ENCODE data around the gene TTC21B.

TTC21B gene

DNA sequence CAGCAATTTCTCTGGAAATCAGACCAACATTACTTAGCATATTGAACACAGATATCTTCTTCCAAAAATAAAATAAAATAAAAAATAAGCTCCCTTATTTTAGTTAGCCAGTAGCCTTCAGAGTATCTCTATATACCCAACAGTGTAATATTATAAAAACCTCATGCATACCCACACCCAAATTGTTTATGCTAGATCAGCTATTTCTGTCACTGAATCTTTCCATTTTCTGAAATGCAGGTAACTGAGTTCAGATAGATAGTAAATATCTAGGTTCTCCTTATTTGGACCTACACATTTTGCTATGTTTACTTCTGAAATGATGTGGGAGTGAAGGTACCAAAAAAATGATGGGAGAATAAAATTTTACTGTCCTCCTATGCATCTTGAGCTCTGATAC is 39.9 kb downstream of the TTC21B start:
- H3K4me1 ChIP-seq (ENCODE audit: insufficient read depth, low read length), result no peaks in the 10 kb centered on the region
- no peaks in the 10 kb centered on the region for H3K9me3 ChIP-seq (ENCODE audit: insufficient read depth, low read length, severe bottlenecking)
- no peaks in the 10 kb centered on the region for H3K27me3 ChIP-seq (ENCODE audit: insufficient read depth, low read length, poor library complexity)
- no peaks in the 10 kb centered on the region for H4K20me1 ChIP-seq (ENCODE audit: insufficient read depth, low read length)
- no peak overlapping the region for H3K4me2 ChIP-seq (ENCODE audit: insufficient read depth, low read length)
- H3K9ac ChIP-seq (ENCODE audit: low read depth, low read length), result no peak overlapping the region
- H3K27ac ChIP-seq (ENCODE audit: low read length), result no peak overlapping the region
- peaks cover 52% of the 10 kb centered on the region; the same call in 1 of the 2 replicates for H3K36me3 ChIP-seq (ENCODE audit: insufficient read depth, low read length)
- H2AFZ ChIP-seq (ENCODE audit: low read depth, low read length), result no peak overlapping the region
- H3K4me3 ChIP-seq (ENCODE audit: low read depth in 1 of 2, low read length in 2 of 2), result no peak overlapping the region
- H3K79me2 ChIP-seq (ENCODE audit: insufficient read depth, low read length), result no peaks in the 10 kb centered on the region
- ATAC-seq (ENCODE audit: insufficient read depth, low read depth) (no peak), DNase-seq (no peak)
- TF ChIP-seq, protein P1, sequence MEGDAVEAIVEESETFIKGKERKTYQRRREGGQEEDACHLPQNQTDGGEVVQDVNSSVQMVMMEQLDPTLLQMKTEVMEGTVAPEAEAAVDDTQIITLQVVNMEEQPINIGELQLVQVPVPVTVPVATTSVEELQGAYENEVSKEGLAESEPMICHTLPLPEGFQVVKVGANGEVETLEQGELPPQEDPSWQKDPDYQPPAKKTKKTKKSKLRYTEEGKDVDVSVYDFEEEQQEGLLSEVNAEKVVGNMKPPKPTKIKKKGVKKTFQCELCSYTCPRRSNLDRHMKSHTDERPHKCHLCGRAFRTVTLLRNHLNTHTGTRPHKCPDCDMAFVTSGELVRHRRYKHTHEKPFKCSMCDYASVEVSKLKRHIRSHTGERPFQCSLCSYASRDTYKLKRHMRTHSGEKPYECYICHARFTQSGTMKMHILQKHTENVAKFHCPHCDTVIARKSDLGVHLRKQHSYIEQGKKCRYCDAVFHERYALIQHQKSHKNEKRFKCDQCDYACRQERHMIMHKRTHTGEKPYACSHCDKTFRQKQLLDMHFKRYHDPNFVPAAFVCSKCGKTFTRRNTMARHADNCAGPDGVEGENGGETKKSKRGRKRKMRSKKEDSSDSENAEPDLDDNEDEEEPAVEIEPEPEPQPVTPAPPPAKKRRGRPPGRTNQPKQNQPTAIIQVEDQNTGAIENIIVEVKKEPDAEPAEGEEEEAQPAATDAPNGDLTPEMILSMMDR (IDR thresholded peaks at IDR 0.05; ENCODE audit: borderline replicate concordance, extremely low read depth, low read length, poor library complexity, severe bottlenecking), result no peak
- no peak for TF ChIP-seq EZH2 (IDR thresholded peaks at IDR 0.05; ENCODE audit: borderline replicate concordance, low read depth, low read length, severe bottlenecking)

DNA sequence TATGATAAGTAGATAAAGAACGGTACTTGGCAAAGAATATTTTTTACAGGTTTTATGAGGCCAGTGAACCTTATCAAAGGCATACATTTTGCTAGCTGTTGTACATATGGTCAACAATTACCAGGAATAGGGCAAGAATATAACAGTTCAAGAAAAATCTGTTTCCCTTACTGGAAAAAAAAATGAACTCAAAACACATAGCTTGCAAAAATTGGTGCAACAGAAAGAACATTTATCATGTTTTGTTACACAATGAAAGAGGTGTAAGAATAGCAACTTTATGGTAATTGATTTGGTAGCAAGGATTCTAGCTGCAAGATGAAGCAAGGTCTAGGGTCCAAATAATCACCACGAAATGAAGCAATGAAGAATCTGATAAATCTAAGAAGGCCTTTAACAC is 41.6 kb downstream of the TTC21B start:
- no peaks in the 10 kb centered on the region for H3K9me3 ChIP-seq (ENCODE audit: insufficient read depth, low read length, severe bottlenecking)
- ATAC-seq (ENCODE audit: insufficient read depth, low read depth) (no peak), DNase-seq (no peak)
- H3K36me3 ChIP-seq (ENCODE audit: insufficient read depth, low read length), result peaks cover 51% of the 10 kb centered on the region; the same call in 1 of the 2 replicates
- H3K79me2 ChIP-seq (ENCODE audit: insufficient read depth, low read length), result no peaks in the 10 kb centered on the region
- TF ChIP-seq, protein P1 (IDR thresholded peaks at IDR 0.05; ENCODE audit: borderline replicate concordance, extremely low read depth, low read length, poor library complexity, severe bottlenecking), result no peak
- TF ChIP-seq EZH2 (IDR thresholded peaks at IDR 0.05; ENCODE audit: borderline replicate concordance, low read depth, low read length, severe bottlenecking), result no peak
- H3K4me1 ChIP-seq (ENCODE audit: insufficient read depth, low read length), result no peaks in the 10 kb centered on the region
- H3K27me3 ChIP-seq (ENCODE audit: insufficient read depth, low read length, poor library complexity), result no peaks in the 10 kb centered on the region
- H3K4me2 ChIP-seq (ENCODE audit: insufficient read depth, low read length), result no peak overlapping the region
- no peak overlapping the region for H3K27ac ChIP-seq (ENCODE audit: low read length)
- no peaks in the 10 kb centered on the region for H4K20me1 ChIP-seq (ENCODE audit: insufficient read depth, low read length)
- H2AFZ ChIP-seq (ENCODE audit: low read depth, low read length), result no peak overlapping the region
- no peak overlapping the region for H3K4me3 ChIP-seq (ENCODE audit: low read depth in 1 of 2, low read length in 2 of 2)
- no peak overlapping the region for H3K9ac ChIP-seq (ENCODE audit: low read depth, low read length)

DNA sequence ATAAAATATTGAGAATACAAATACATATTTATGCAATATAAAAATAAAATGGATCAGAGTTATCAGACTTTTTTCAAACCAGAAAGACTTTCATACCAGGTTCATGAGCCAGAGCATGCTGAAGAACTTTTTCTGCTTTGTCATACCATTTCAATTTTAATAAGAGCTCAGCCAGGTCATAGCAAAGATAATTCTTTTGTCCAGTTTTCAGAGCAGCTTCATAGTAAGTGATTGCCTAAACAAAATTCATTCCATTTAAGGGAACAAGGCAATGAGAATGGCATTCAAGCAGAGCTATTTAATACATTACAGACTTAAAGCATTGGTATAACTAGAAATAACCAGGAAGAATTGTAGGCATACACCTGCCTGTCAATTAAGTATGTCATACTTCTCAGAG is 42.3 kb downstream of the TTC21B start:
- no peak overlapping the region for H3K27ac ChIP-seq (ENCODE audit: low read length)
- DNase-seq, result no peak
- TF ChIP-seq, protein P1 (IDR thresholded peaks at IDR 0.05; ENCODE audit: borderline replicate concordance, extremely low read depth, low read length, poor library complexity, severe bottlenecking), result no peak
- TF ChIP-seq EZH2 (IDR thresholded peaks at IDR 0.05; ENCODE audit: borderline replicate concordance, low read depth, low read length, severe bottlenecking), result no peak
- no peak for ATAC-seq (ENCODE audit: insufficient read depth, low read depth)
- no peak overlapping the region for H2AFZ ChIP-seq (ENCODE audit: low read depth, low read length)
- H3K4me1 ChIP-seq (ENCODE audit: insufficient read depth, low read length), result no peaks in the 10 kb centered on the region
- no peaks in the 10 kb centered on the region for H4K20me1 ChIP-seq (ENCODE audit: insufficient read depth, low read length)
- H3K4me3 ChIP-seq (ENCODE audit: low read depth in 1 of 2, low read length in 2 of 2), result no peak overlapping the region
- H3K79me2 ChIP-seq (ENCODE audit: insufficient read depth, low read length), result no peaks in the 10 kb centered on the region
- peaks cover 51% of the 10 kb centered on the region; the same call in 1 of the 2 replicates for H3K36me3 ChIP-seq (ENCODE audit: insufficient read depth, low read length)
- H3K4me2 ChIP-seq (ENCODE audit: insufficient read depth, low read length), result no peak overlapping the region
- no peaks in the 10 kb centered on the region for H3K27me3 ChIP-seq (ENCODE audit: insufficient read depth, low read length, poor library complexity)
- H3K9ac ChIP-seq (ENCODE audit: low read depth, low read length), result no peak overlapping the region
- no peaks in the 10 kb centered on the region for H3K9me3 ChIP-seq (ENCODE audit: insufficient read depth, low read length, severe bottlenecking)

DNA sequence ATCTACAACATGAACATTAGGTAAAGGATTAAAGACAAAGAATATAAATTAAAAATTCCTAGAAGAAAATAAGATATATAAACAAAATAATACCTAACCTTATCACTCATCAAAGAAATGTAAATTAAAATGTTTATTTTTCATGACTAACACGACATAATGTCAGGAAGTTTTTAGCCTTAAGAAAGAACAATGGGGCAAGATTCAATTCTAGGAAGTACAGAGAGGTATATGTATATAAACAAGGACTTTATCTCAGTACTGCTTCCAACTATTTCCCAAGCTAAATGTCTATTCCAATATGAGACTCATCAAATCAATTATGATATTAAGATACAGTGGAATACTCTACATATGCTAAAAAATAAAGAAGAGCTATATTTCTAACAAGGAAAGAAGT is 44.1 kb downstream of the TTC21B start:
- no peaks in the 10 kb centered on the region for H4K20me1 ChIP-seq (ENCODE audit: insufficient read depth, low read length)
- no peaks in the 10 kb centered on the region for H3K27me3 ChIP-seq (ENCODE audit: insufficient read depth, low read length, poor library complexity)
- H3K4me3 ChIP-seq (ENCODE audit: low read depth in 1 of 2, low read length in 2 of 2), result no peak overlapping the region
- no peak overlapping the region for H3K4me2 ChIP-seq (ENCODE audit: insufficient read depth, low read length)
- no peak overlapping the region for H2AFZ ChIP-seq (ENCODE audit: low read depth, low read length)
- H3K36me3 ChIP-seq (ENCODE audit: insufficient read depth, low read length), result peaks cover 54% of the 10 kb centered on the region
- H3K9me3 ChIP-seq (ENCODE audit: insufficient read depth, low read length, severe bottlenecking), result no peaks in the 10 kb centered on the region
- TF ChIP-seq, protein P1 (IDR thresholded peaks at IDR 0.05; ENCODE audit: borderline replicate concordance, extremely low read depth, low read length, poor library complexity, severe bottlenecking), result no peak
- TF ChIP-seq EZH2 (IDR thresholded peaks at IDR 0.05; ENCODE audit: borderline replicate concordance, low read depth, low read length, severe bottlenecking), result no peak
- H3K9ac ChIP-seq (ENCODE audit: low read depth, low read length), result no peak overlapping the region
- DNase-seq (no peak), ATAC-seq (ENCODE audit: insufficient read depth, low read depth) (no peak)
- no peak overlapping the region for H3K27ac ChIP-seq (ENCODE audit: low read length)
- H3K4me1 ChIP-seq (ENCODE audit: insufficient read depth, low read length), result no peaks in the 10 kb centered on the region
- no peaks in the 10 kb centered on the region for H3K79me2 ChIP-seq (ENCODE audit: insufficient read depth, low read length)
